M059J (cell line): ENCODE data around the gene FARP1. TPM values are rescaled to one million over a fixed set of nuclear protein-coding genes. Genes with fewer than 3 reads are reported as not detected.
A peak's percentile ranks its signal among the peaks of the same experiment; 100 is the strongest.

Experiments used
- DNase-seq: peaks from one replicate; pipeline ENCODE4 v3.0.0-alpha.2; 2012; ENCODE audit warnings: low read depth
- total RNA-seq: library from RNA; depleted of rRNA; stranded (reverse); fragments of >200 nt; shearing (Covaris generic); gene quantifications from 2 replicates; pipeline ENCODE4 v1.2.3, GENCODE V29; 2014

Gene FARP1
- total RNA-seq, 1 experiment from 2014 or later: 13.3 TPM

DNA sequence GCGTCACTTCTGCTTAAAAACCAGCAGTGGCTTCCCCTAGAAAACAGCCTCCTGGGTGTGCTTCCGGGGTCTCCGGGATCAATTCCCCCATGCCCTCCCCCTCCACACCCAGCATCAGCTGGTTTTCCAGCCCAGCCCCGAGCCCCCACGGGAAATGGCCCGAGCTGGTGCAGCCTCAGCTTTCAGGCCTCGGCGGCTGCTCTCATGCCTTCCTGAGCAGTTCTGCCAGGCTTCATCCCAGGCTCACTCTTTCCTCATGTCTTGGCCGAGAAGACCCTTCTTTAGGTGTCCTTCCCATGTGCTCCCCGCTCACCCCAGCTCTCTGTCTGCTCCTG lies 137.2 kb downstream of the FARP1 start:
- DNase-seq: no peak

DNA sequence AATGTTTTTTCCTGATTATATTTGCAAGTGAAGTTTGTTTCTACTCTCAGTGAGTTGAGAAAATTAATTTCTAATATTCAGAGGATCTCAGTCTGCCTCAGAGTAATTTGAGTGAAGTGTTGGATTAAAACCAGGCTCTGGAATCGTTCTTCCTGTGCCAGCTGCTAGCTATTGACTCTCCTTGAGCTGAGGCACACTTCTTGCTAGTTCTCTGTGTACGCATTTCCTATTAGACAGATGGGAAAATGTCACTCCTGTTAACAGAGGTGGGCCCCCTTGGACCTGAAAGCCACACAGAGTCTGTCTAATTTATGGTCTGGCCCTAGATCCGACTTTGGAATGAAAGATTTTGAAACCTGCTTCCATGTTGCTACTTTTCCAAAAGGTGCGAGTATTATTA lies 141.8 kb downstream of the FARP1 start:
- no peak for DNase-seq

DNA sequence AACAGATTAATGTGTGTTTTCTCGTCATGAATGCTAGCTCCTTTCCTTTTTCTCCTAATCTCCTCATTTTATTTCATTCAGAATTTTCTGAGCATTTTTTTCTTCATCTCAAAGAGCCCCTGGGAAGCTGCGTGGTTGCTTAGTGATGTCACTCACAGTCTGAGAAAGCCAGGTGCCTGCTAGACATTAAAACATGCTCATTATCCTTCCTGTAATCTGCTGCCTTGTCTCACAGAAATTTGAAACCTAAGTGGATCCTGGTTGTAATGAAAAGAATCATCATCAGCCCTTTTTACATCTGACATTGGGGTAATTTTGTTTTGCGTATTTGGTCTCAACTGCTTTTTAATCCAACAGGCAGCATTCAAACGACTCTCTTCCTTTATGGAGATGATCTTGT lies 142.4 kb downstream of the FARP1 start:
- peak; percentile 19 for DNase-seq

DNA sequence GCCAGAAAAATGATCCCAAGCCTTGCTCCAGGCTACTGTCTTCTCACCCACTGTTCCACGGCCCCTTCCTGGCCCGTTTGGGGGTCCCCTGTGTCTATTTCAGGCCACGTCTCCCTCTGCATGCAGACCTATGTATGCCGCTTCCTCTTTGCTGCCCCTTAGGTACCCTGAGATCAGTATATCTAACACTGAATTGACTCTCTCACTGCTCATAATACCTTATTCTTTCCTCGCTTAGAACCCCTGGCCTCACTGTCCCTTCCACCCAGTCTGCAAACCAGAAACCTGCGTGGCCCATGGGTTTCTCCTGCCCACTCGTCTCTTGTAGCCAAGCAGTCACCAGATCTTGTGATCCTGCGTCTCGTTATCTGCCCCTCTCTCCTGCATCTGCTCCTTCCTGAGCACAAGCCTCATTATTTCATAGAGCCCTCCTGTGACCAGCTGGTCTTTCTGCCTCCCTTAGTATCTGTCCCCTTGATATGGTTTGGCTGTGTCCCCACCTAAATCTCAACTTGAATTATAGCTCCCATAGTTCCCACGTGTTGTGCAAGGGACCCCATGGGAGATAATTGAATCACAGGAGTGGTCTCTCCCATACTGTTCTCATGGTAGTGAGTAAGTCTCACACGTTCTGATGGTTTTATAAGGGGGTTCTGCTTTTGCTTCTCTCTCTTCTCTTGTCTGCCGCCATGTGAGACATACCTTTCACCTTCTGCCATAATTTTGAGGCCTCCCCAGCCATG lies 143.1 kb downstream of the FARP1 start:
- no peak for DNase-seq

DNA sequence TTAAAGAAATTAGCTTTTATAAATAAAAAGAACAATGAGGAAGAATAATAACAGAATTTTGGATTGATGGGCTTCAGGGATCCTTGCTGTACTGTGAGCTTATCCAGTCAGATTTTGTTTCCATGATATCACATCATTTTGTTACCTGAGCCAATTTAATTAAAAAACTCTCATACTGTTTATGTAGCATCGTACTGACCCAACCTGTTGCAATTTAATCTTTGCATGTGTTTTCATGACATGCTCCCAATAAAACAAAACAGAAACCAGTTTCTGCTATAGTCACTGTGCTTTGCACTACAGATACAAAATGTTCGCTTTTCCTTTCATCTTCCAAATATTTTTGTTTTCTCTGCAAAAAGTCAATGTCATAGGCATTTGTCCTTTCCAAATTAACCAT lies 143.9 kb downstream of the FARP1 start:
- no peak for DNase-seq

DNA sequence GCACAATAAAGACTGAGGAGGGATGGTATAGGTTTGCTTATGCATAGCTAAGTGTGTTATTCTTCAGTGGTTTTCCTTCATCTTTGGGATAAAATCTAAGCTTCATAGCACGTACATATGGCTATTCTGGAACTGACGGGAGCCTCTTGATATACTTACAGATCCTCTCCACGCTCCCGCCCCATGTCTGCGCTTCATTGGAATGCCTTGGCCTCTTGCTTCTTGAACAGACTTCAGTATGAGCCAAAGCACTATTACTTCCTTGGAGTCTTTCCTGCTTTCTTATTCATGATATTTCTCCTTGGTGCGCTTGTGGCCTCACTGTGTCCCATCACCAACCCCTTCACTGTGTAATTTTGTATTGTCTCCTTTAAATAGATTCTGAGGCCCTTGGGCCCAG lies 145.3 kb downstream of the FARP1 start:
- no peak for DNase-seq

DNA sequence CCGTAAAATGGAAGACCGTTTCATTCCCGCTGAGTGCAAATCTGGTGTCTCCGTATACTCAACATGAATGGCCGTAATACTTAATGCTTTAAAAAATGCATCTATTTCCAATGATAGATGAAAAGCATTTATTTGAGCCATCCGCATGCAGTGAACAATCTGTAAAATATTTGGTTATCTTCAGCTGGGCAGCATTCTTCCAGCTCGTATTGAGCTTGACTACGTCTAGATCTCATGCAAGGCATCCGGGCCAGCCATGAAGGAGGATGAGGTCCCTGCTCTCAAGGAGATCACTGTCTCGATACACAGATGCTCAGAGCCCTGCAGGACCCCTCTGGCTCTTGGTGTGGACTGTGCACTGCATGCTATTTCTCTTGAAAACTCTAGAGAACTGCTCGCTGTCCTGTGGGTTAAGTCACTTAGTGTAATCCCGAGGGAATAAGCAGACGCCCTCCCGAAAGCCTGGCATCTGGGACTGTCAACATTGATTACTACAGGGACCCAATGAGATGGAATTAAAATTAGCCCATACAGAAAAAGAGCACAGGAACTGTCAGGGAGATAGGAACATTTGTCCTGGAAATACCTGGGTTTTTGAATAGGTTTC lies 146.5 kb downstream of the FARP1 start:
- no peak for DNase-seq

DNA sequence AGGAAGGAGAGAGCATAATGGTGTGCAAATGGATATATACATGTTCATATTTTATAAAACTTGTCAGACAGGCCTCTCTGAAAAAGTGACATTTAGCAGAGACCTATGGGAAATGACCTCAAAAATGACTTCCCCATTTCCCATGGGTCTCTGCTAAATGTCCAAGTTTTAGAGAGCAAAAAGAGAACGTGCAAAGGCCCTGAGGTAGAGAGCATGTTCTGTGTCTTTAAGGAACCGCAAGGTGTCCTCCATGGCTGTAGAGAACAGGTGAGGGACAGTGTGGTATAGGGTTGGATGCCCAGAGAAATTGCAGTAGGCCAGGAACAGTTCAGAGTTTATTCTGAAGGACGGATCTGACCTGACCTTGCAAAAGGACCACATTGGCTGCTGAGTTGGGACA lies 147.4 kb downstream of the FARP1 start:
- DNase-seq: no peak

DNA sequence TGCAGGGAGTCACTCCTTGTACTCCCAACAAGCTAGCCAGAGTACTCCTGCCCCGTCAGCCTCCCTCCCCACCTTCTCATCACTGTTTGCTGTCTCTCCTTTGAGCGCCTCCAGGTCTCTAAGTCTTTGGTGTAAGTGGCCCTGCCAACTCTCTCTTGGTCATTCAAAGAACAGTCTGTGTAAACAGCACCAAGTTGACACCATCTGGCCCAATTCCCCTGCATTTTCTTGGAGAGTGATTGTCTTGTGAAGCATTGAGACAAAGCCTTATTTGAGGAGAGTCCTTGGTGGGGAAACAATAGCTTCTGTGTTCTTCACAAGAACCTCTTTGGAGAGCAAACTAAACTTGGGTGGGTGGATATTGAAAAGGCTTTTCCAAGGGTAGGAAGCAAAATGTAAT lies 148.8 kb downstream of the FARP1 start:
- DNase-seq: no peak

DNA sequence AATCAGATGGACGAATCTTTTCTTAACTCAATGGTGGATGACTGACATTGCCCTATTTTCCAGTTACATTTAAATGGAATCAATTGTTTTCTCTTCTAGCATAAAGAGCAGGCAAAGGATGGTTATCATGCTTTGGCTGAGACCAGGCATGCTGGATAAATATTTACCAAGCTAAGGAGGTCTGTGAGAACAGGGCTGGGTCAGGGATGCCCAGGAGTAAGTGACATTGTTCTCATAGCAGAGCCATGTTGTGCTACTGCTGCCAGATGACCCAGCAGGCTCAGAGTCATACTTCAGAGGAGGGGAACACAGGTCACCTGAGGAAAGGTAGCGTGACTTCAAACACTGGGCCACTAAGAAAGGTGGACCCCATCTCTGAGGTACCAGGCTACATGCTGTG lies 150.2 kb downstream of the FARP1 start:
- no peak for DNase-seq

DNA sequence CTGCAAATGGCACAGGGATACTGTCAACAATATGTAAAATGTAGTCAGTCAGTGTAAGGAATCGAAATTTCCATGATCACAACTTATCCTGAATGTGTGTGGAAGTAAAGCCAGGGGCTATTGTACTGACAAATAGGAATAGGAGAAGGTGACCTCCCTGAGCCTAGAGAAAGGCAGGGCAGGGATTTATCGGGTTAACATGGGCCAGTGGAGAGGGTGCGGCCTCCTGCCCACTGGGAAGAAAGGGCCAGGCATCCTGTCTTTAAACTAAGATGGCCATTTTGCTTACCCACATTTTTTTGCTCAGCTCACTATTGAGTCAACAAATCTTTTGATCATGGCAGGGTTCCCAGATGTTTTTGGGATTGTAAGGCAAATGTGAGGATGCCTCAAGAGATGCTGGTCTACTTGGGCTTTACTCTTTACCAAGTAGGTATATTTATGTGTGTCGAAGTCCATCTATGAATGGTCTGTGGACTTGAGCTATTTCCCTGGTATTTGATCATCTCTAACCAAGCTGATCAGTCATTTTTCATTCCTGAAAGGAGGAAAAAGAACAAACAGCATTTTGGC lies 150.8 kb downstream of the FARP1 start:
- DNase-seq: peak; percentile 30

DNA sequence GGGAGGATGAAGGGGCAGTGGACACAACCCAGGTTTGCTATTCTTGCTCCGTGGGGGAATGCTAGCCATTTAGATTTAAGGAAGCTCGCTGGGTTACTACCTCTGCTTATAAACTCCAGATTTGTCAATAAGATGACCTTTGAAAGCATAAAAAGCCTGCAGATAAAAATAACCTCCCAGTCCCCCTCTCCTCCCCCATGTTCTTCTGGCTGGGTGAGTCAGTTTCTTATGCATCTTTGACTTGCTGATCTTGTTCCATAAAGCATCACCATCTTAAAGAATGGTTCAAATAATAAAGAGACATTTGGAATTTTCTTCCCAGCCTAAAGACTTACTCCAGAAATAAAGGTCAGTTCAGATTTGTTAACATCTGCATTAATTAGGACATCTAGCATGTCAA lies 152.5 kb downstream of the FARP1 start:
- DNase-seq: no peak

DNA sequence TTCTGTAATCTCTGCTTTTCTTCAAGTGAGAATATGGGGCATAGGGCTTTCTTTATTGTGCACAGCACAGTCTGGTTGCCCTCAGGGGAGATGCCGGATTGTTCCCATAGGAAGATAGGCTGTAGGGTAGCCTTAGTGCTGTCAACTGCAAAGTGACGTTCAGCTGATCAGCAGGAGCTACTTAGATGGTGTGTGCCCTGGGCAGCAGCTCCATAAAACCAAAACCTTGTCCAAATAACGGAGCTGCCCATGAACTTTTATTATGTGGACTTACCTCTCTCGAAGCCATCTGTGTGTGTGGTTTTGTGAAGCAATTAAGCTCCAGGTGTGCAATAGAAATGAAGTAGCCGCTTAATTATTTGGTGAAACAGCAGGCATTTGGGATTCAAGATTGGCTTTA lies 154.2 kb downstream of the FARP1 start:
- no peak for DNase-seq

DNA sequence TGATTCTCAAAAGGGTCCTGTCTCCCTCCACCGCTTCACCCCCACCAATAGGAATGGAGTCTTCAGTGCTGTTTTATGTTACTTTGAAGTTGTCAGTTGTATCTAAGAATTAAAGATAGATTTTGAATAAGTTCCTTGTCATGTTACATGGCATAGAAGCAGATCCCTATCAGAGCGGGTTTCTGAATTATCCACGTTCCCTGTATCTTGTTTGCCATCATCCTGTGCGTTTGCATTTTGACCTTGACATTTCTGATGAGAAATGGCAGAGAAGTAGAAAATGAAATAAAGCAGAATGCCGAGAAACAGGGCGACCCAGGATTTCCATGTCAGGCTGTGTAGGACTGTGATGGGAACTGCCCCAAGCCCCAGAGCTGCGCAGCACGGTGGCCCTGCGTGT lies 154.9 kb downstream of the FARP1 start:
- DNase-seq: no peak

DNA sequence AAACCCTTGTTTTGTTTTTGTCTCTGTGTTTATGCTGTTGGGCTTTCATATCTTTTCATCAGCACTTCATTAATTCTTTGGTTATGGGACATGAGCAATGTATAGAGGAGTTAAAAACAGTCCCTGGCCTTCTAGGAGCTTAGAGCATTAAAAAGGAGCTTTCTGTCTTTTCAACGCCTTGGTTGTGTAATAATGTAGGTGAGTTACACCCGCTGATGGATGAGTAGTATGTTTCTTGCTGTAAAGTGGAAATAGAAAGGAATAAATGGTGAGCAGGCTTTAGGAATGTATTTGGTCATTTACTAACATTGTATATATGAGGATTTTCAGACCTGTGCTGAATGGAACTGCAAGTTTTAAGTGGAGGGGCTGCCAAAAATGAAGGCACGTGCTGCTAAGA lies 155.7 kb downstream of the FARP1 start:
- no peak for DNase-seq

DNA sequence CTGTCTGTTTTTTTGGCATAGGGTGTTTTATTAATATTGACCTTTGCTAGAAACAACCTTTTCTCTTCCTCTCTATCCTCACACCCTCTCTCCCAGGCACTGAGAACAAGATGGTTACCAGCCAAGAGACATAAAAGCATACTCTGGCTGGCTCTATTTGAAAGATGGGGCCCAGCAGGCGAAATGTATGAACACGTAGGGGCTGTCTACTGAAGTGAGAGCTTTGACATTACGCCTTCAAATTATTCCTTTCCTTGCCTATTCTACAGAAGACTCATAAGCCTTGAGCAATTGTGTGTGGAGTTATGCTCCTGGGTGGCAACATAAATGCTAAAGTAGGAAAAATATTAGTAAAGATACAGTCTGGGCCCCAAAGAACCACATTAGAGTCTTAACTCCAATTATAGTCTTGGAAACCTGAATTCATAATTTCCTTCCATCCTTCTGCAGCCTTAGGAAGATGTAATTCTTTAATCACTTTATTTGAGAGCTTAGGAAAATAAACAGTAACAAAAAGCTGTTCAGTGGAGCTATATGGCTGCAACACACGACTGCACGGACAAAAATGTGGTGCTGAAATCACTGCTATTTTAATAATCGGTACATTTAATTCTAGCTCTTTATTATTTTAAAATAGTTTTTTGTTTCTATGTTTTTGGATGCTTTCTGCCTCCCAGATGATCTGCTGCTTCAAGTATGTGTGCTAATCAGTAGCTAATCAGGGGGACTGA lies 156.5 kb downstream of the FARP1 start:
- DNase-seq: no peak

DNA sequence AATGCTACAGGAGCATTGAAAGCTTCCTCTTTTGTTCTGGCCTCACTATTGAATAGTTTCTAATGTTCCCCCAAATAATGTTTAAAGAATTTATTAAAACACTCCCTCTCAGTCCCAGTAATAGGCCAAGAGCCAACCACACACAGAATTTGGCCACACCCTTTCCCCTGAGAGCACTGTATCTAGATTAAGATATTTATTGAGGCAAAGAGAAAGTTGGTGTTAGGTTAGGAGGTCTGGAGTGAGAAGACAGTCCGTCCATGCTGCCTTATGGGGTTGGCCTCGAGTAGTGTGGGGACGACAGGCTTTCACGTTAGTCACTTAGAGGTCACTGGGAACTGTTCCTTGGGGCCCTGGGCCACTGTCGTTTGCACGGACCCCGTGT lies 157.1 kb downstream of the FARP1 start:
- DNase-seq: no peak

DNA sequence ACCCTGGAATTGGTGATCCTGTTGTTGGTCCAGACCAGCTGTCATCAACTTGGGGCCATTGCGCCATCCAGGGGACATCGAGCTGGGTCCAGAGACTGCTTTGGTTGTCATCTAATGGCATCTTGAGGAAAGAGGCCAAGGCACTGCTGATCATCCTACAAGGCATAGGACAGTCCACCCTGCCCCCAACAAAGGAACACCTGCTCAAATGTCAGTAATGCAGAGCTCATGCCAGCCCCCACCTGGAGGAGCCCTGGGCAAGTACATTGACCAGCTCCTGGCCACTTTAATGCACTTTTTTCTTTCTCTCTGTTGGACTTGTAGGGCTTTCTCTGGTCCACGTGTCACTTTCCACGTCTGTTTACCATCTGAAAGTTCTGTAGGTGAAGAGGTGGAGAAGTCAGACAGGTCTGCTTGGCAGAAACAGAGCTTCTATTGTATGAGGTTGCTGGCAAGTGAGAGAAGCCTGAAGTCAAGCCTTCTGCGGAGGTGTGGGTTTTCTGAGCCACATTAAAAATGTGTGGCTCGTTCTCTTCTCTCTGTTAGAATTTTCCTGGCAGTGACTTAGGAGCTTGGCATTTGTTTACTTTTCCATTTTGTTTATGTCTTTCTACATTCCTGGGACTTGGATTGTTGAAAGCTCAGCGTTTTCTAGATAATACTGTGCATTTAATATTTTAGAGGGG lies 158.2 kb downstream of the FARP1 start:
- peak; percentile 84 for DNase-seq

DNA sequence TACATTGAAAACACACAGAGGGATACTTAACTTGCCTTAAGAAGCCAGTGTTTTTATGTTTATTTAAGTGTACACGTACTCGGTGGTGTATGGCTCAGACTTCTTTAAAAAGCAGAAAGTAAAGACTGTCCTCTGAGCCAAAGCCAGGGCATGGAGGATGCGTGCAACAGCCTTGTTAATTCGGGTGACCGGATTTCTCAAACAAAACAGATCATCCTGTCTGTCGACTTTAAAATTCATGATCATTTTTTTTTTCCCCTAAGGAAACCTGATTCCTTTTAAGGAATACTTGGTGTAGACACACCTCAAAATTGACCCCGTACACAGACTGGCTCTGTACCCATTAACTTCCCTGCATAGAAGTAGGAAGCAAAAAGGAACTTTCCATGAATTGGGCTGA lies 158.8 kb downstream of the FARP1 start:
- DNase-seq: peak; percentile 85

DNA sequence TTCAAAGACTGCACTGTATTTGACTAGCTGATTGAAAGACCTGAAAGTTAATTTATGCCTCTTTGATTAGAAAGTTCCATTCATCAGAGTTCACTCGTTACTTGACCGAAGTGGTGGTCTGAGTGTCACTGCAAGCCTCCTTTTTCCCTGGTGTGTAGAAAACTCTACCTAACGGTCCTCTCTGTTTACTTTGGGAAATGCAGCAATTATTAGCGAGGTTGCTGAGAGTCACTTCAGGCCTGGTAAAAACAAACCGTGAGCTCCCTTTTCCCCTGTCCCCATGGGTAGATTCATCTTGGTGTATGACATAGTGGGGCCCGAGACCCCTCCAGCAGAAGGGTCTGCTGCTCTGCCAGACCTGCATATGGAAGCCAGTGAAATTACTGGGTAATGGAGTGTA lies 161.0 kb downstream of the FARP1 start:
- no peak for DNase-seq

DNA sequence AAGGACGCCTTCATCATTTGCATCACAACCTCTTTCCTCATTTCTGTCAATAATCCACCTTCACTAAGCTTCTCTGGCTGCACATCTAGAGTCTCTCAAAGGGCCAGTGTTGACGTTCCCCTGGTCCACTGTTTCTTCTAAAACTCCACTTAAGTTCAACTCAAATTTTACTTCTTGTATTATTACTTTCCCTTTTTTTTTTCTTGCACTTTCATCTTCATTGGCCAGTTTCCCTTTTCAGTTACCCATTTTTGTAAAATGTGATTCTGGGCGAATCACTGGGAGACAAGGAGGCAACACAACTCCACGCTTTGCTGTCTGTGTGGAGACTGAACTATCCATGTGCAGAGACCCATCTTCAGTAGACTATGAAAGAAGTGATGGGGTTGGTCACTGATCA lies 162.8 kb downstream of the FARP1 start:
- DNase-seq: no peak

DNA sequence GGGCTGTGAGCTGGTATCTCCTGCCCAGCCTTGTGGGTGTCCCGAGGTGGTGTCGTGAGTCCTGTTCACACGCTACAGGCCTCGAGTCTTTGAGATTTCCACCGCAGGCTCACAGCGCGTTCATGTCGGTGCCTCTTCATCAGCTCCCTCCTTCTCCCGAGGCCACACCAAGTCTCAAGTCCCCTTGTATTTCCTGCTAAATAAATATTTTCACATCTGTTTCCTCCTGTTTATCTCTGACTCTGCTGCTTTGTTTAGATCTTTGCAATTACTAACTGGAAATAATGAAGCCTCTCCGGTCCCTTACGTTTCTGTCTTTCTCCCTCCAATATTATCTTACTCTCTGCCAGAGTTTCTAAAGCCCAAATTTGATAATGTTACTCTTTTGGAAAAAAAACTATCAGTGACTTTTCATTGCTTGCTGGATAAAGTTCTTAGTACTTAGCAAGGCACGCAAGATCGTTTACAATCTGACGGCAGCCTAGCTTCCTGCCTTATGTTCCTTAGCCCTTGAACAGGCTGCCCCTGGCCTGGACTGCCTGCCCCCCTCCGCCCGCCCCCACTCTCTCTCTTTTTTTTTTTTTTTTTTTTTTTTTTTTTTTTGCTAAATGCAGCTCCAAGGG lies 164.7 kb downstream of the FARP1 start:
- no peak for DNase-seq
